Glomerular endothelial cell (primary cell): ENCODE measurements around the gene TIAM2. TPM values are rescaled to one million over a fixed set of nuclear protein-coding genes. Genes with fewer than 3 reads are reported as not detected.
"Not testable (repeated sequence)": the region's sequence is repeated elsewhere in the genome, so short reads cannot be mapped to it uniquely, and the experiment has no call there.

ENCODE experiments used
- DNase-seq: peaks from one replicate; pipeline ENCODE4 v3.0.0-alpha.2; 2011; ENCODE audit warnings: low read depth, low spot score; ENCODE audit errors: extremely low read depth
- total RNA-seq: library from RNA; depleted of rRNA; stranded (reverse); fragments of >200 nt; gene quantifications from 2 replicates; pipeline ENCODE4 v1.2.3, GENCODE V29; 2015

The TIAM2 gene
- total RNA-seq, 1 donor from 2014 or later = 10.4 TPM

DNA sequence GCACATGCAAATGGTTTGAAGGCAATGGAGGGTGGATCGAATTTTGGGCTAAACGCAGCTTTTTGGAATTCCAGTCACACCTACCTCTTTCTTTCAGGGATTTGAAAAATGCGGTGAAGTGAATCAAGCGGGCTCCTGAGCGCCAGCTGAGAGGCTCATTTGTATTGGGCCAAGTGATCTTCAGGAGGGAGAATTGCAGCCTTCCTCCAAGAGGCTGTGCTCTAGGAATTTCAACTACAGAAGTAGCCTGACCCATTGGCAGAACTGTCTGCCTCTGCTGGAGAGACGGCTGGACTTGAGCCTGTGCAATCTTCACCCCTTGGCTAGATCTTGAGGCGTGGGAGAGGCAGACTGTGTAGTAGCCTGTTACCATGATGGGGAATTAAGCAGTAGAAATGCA is 5.7 kb upstream of the TIAM2 start:
- DNase-seq = no peak

DNA sequence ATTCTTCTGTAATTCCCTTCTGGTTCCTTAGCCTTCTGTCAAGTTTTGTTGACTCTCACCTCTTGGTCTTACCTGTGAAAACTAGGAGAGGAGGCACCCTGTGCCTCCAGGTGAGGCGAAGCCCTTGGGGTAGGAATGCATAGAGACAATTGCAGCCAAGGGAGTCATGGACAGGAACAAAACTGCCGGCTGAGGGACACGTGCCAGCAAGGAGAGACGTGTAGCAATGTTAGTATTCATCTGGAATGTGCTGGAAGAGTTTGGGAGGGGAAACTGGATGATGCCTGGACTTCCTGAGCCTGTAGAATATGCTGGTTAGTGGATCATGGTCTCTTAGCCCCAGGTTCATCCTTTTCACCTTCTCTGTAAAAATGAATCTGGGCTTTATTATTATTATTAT is 3.9 kb upstream of the TIAM2 start:
- no peak for DNase-seq

DNA sequence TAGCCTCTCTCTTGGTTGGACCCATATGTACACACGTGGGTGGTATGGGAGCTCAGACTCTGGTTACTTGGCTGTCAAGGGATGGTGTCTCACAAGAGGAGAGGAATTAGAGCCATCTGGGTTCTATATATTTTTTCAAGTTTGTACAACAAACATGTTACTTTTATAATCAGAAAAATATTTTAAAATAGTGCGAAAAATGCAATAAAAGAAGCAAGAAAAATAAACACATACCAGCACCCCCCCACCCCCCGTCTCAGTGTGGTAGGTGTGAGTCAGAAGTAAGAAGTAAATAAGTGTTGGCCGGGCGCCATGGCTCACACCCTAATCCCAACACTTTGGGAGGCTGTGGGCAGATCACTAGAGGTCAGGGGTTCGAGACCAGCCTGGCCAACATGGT is 2.1 kb upstream of the TIAM2 start:
- DNase-seq = no peak

DNA sequence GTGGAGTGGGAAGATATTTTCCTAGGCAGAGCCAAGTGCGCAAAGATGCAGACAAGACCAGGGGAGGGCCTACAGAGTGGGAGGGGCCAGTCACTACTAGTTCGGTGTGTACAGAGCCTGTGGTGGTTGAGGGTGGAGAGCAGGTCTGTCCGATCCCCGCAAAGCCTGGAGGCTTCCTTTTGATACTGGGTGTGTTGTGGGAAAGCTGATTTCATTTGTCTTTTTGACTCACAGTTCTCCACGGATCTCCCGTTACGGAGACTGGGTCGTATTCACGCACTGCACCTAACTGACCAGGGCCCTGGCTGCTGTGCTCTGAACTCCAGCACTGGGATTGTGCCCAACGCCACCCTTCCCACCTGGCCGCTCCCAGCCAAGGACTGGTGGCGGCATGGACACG is 1.4 kb upstream of the TIAM2 start:
- no peak for DNase-seq

DNA sequence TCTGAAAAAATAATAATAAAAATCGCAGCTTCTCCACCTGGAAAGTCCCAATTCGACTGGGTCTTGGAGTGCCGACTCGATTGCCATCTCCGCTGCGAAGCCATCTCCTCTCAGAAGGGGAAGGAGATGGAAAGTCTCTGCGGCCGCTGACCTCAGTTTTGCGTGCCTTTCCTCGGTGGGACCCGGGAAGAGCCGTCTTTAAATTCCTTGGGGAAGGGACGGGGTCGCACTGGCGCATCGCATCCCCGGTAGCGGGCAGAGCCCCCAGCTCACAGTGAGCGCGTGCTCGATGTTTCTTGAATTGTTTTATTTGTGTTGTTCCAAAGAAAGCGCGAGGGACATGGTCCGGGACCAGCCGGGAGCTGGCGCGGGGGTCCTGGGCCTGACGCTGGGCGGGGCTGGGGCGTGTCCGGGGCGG is 270 bp upstream of the TIAM2 start:
- no peak for DNase-seq

DNA sequence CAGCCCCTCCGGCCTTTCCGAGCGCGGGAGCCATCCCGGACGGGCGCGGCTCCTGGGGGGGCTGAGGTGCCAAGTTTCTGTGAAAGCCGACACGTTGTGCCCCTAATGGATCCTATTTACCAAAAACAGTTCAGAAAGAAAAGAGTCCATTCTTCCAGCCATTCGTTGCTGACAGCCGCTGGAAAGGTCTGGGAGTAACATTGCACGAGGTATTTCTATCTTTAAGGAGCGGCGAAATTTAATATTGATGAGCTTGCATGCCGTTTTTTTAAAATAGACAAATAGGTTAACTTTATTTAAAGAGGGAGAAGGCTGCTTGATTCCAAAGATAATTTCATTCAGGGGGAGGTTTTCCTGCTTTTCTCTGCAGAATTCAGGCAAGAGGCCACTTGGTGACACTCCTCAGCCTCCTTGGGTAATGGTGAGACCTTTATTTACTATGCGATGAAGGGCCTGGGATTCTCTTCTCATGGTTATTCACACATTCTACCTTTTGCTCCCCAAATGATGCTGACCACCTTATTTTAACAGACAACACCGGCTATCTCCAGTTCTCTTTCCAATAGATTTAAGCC is 988 bp downstream of the TIAM2 start:
- no peak for DNase-seq

DNA sequence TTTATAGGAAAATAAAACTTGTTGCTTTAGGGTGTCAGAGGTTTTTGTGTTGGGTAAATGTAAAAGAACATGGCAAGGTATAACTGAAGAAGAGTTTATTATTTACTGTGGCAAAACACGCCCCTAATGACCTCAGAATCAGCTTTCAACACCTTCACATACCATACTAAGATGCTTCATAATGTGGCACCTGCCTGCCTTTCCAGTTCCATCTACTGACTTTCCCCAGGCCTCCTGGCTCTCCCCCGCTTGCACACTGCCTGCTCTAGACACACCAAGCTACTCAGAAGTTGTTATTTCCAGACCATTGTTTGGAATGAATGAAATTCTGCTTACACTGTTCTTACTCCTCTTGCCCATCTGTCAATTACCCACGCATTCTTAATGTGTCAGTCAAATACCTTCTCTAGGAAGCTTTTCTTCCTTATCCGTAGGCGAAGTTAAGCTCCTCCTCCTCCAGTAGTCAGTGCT is 1.8 kb downstream of the TIAM2 start:
- no peak for DNase-seq

DNA sequence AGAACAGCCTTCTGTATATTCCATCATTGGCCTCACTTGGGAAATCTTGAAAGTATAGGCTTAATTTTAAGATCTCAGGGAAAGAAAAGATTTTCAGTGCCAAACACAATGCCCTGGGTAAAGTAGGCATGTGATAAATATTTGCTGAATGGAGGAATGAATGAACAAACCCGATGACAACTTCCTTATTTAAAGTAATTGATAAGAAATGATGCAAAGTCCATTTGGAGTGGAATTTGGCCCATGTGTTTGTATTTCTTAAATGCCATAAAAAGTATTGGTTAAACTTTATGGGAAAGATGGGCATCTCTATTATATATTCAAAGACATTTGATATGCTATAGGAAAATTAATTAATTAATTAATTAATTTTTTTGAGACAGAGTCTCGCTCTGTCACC is 3.7 kb downstream of the TIAM2 start:
- no peak for DNase-seq

DNA sequence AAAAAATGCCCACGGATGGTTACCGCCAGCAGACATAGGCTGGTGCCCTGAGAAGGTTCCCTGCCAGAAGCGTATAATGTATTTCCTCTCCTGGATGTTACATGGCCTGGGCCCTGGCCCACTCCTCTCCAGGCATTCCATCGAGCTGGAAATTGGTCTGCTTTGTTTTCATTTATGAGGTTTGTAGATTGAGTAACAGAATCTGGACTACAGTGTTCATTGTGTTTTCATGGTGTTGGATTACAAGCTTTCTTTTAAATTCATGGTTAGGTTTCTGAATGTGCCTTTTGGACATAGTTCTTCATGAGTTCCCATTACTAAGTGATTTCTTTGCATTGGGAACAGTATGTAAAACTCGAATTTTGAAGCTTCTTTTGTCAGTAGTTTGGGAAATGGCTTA is 6.4 kb downstream of the TIAM2 start:
- DNase-seq = no peak

DNA sequence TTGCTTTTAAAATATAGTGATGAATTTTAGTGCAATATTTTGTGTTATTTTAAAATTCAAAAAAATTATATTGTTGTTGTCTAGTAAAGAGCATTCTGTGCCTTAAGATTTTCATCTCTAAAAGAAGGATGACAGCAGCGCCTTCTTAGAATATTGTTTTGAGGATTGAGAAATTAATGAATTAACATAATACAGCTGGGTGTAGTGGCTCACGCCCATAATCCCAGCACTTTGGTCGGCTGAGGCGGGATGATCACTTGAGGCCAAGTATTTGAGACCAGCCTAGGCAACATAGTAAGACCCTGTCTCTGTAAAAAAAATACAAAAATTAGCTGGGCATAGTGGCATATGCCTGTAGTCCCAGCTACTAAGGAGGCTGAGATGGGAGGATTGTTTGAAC is 6.8 kb downstream of the TIAM2 start:
- DNase-seq = no peak

DNA sequence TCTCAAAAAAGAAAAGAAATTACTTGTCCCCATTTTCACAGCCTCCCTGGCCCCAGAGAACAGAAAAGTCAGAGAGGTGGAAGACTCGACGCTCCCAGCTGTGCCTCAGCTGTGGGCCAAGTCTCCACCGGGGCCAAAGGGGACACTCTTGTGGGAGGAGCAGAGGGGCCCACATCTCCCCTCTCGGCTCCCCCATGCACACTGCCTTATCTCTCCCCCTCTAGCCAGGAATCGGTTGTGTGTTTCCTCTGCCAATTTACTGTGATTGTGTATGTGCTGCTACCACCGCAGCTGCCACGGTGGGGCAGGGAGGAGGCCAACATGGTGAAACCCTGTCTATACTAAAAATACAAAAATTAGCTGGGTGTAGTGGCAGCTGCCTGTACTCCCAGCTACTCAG is 8.4 kb downstream of the TIAM2 start:
- DNase-seq = no peak

DNA sequence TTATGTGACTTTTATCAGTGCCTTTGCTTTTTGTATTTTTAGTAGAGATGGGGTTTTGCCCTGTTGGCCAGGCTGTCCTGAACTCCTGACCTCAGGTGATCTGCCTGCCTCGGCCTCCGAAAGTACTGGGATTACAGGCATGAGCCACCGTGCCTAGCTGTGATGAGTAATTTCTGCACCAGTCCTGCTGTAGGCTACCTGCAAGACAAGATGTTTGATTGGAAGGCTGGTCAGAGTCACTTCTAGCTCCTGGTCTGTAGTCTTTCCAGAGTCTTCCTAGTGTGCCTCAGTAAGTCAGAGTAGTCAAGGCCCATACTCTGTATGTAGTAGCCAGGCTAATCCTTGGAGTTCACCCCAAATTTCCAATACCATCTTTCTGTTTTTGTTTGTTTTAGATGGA is 8.9 kb downstream of the TIAM2 start:
- no peak for DNase-seq

DNA sequence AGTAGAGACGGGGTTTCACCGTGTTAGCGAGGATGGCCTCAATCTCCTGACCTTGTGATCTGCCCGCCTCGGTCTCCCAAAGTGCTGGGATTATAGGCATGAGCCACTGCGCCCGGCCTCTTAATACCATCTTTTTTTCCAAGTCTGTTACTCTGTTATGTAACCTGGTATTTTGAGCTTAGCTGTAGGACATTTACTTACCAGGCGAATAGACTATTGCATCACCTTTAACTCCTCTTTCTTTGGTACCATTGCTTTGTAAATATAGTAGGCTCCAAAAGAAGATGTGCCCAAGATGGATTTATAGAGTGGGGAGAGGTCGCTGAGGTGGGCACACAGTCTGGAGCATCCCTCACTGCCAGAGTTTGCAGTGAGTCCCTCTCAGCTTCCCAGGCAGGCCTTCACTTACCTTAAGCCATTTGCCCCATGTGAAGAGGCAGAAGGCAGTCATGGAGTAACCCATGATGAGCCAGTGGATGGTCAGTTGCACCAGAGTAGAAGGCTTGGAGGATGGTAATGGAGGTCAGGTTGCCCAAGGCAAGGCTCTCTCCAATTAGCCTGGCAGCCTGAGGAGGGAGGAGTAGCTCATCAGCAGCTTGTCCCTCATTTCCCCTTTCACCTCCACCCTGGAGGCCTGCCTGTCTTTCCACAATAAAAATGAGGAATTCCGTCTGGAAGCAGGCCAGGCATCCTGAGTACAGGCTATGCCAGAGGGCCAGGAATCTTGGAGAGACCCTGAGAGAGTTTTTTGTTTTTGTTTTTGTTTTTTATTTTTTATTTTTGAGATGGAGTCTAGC is 9.7 kb downstream of the TIAM2 start:
- DNase-seq = no peak

DNA sequence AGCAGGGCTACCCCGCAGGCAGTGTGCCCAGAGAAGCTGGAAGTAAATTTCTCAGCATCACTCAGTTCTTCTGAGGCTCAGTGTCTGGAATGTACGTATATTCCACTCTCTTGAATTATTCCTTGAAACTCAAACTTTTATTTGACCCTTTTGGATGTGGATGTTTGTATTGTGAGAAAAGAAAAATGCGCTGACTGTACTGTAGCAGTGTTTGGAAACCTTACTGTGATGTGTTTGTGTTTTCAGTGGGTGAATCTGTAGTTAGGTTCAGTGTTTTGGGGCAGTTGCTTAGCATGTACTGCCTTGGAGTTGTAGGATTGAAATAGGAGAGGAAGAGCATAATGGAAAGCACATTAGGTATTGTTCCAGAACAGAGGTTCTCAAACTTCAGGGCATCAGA is 13.5 kb downstream of the TIAM2 start:
- DNase-seq = no peak

DNA sequence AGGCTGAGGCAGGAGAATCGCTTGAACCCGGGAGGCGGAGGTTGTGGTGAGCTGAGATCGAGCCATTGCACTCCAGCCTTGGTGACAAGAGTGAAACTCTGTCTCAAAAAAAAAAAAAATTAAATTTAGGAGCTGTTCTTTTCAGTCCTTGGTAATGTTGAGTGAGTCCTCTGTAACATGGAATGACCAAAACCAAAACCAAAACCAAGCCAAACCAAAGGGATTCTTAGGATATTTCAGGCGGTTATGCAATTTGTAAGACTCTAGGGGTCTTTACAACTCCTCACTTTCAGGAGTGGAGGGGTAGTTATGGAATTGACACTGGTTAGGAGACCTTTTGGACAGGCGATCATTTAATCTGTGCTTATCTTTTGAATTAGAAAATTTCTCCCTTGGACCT is 15.8 kb downstream of the TIAM2 start:
- DNase-seq = no peak

DNA sequence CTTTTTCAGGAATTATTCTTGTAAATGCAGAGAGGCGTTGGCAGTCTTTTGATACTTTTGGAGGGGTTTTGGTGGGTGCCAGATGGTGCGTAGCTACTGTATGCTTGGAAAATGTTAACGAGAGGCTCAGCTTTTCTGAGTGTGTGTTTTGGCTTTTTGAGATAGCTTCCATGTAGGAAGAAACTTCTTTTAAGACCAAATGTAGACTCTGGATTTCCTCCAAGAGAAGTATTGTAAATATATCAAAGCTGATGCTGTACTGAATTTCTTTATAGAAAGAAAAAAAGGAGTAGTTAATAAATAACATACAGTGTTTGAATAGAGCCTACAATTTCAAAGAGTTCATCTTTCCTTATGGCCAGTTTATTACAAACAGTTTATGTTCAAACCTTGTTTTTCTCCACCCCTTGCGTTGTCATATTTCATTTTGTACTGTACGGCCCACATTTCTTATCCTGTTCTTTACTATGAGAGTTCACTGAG is 16.7 kb downstream of the TIAM2 start:
- no peak for DNase-seq

DNA sequence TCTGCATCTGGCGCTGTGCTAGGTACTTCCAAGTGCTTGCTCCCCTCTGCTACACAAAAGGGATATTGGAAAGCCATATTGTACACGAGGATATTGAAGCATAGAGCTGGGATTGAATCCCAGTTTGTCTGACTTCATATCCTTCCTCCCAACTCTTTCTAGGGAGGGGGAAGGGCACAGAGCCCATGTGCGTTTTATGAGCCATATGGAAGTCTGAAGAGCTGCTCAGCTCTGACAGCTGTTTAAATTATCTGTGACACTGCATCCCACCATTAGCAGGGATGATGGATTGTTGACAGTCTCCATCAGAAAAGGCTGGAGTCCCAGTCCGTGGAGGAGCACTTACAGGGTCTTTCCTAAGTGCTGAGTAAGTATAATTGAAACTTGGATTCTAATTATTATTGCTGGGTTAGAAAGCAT is 18.4 kb downstream of the TIAM2 start:
- peak; percentile 29 for DNase-seq

DNA sequence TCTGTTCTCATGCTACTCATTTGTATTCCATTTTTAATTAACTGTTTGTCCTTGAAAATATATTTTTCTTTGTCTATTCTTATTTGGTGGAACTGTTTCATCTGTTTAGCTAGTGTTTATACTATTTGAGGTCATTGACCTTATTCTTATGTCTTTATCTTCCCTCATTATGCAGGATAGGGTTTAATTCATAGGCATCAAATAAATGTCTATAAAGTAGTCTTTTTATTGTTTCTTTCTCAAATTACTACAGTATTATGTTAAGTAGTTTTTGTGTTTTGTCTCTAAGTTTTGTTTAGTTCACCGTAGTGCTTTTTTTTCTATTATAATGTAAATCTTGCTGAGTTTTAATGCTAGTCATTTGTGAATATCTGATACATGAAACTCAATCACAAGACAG is 19.0 kb downstream of the TIAM2 start:
- DNase-seq = no peak

DNA sequence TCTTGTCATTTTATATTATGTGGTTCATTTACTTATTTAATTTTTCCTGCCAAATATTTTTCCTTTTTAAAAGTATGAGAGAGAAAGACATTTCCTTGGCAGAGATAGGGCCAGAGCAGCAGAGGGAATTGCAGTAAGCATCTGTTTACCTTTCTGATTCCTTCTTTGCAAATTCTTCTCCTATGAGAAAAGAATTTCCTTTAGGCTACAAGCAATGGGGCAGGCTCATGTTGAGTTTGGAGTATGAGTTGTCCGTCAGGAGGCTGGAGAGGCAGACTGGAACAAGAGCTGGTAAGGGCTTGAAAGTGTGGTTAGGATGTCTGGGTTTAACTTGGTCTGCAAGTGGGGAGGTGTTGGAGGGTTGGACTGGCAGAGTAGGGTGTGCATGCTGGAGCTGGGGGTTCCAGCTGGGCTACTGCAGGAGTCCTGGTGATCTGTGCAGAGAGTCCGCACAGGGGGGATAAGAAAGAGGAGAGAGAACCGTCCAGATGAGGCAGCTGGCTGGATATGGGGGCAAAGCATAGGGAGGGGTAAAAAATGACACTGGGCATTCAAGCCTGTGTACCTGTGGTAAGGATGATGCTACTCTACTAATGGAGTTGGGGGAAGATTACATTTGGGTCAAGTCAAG is 19.7 kb downstream of the TIAM2 start:
- no peak for DNase-seq

DNA sequence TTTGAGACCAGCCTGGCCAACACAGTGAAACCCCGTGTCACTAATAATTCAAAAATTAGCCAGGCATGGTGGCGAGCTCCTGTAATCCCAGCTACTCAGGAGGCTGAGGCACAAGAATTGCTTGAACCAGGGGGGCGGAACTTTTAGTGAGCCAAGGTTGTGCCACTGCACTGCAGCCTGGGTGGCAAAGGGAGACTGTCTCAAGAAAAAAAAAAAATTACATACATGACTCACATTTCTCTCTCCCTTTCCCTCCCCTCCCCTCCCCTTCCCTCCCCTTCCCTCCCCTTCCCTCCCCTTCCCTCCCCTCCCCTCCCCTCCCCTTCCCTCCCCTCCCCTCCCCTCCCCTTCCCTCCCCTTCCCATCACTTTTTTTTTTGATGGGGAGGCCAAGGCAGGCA is 23.3 kb downstream of the TIAM2 start:
- not testable (repeated sequence) for DNase-seq

DNA sequence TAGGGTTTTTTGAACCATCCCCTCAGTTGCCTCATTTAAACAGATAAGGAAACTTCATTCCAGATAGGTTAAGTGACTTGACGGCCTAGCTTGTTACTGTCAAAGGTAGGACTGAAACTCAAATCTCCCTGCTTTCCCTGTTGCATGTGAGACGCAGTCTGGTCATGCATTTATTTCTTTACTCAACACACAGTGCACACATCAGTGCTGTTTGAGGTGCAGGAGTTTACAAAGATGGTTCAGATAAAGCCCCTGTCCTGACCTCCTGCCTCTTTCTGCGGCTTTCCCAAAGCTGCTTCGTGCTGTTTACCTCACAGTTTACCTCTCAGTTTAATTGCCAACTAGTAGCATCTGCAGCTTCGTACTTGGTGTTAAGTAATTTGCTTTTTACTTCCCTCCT is 26.6 kb downstream of the TIAM2 start:
- DNase-seq = no peak

DNA sequence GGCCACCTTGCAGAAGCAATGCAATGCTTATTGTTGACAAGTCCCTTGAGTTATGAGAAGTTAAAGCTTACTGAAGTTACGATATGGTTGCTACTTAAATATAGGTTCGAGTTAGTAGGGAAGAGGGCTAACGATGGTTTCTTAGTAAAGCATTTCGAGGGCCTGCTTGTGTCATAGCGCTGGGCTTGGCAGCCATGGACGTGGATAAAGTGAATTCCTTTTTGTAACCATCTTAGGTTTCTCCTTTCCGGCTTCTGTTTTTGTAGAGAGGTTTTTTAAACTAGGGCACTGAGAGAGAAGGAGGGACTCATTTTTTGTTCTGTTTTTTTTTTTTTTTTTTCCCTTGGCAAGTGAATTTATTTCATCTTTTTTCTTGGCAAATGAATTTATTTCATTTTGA is 27.6 kb downstream of the TIAM2 start:
- DNase-seq = no peak
